ENCODE results near the gene EVC2.

The EVC2 gene

DNA sequence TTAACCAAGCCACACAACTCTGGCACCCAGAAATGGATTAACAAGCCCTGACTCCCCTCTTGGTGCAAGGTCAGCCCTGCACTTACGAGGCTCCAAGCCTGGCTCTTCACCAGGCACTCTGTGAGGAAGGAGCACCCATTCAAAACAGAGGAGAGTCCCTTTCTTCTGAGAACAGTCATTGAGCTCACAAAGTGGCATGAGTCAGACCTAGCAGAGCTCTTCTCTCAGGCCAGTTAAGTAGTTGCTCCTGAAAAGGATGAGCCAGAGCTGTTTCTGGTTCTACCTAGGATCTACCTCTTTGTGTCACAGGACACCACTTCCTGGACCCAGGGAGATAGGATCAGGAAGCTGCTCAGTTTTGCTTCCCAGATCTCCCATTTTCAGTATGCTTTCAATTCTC, 48.2 kb downstream of the EVC2 start:
- no peak for DNase-seq

DNA sequence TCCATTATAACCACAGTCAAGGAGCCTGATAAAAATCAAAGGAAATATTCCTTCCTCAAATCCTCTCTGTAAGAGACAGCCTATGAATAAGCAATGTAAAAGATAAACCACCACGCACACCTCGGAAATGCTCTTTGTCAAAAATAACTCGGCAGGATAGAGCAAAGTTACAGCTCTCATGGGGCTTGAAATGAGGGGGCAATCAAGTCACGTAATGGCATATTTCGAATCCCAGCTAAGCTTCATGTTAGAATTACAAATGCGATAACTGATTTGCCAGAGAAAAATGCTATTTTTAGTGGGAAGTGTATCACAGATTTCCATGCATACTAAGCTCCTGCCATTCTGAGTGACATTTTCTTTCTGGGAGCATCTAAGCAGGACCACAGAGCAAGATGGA, 49.4 kb downstream of the EVC2 start:
- no peak for DNase-seq

DNA sequence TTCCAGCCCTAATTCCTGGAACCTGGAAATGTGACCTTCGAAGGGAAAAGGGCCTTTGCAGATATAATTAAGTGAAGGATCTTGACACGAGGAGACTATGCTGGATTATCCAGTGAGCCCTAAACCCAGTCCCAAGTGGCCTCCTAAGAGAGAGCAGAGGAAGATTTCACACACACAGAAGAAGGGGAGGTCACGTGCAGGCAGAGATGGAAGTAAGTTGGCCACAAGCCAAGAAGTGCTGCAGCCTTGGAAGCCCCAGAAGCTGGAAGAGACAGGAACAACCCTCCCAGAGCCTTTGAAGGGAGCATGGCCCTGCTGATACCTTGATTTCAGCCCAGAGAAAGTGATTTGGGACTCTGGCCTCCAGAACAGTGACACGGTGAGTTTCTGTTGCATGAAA, 51.9 kb downstream of the EVC2 start:
- no peak for DNase-seq

DNA sequence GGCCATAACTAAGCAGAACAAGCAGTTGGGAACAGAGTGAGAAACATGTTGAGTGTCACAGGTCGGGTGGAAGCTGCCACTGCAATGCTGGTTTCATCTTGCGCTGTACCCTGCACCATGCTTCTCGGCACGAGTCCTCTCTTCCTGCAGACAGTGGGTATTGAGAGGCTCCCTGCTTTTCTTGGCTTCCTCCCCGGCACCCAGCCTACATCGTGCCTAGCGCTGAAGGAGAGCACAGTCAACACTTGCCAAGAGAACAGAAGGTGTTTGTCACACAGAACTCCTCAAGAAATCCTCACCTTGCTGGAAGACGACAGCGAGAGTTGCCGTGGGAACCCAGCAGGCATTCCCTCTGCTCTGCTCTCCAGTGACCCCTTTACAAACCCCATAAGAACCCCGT, 53.6 kb downstream of the EVC2 start:
- no peak for DNase-seq

DNA sequence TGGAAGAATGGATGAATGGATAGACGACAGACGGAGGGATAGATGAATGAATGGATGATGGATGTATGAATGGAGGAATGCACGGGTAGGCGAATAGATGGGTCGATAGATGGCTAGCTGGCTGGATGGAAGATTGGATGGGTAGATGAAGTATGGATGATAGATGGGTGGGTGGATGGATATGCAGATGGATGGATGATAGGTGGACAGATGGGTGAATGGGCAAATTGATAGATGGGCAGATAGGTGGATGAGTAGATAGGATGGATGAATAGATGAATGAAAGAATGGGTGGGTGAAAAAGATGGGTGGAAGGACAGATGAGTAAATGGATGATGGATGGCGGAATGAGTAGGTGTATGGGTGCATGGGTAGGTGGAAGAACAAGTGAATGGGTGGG, 57.3 kb downstream of the EVC2 start:
- no peak for DNase-seq

DNA sequence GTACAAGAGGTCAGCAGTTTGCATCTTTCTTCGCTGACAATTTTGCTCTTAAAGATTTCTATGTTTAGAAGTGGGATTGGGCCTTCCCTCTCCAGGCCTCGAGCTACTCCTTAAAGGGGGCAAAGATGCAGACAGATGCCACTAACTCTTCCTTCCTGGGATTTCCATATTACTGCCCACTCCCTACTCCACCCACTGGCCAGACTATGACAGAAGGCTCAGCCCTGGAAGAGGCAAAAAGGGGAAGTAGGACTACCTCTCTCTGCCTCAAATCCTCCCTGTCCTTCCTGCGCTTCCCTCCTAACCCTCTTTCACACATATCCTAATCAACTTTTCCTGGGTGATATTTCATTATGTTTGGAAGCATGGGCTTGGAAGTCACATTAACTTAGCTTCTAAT, 58.3 kb downstream of the EVC2 start:
- no peak for DNase-seq

DNA sequence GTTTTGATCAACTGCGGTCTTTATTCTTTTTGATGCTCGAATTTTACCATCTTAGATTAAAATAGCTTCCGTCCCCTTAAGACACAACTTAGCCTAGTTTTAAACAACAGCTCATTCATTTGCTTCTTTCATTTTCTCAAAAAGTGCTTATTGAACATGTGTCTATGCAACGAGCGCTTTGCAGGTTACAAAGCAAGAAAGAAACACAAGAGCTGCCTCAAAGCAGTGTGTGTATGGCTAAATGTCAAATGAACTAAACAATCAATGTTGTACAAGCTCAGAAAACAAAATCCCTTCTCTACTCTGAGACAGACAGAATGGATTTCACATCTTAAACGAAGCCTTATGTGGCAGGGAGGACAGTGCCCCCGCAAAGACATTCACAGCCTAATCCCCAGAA, 61.0 kb downstream of the EVC2 start:
- DNase-seq, result no peak

DNA sequence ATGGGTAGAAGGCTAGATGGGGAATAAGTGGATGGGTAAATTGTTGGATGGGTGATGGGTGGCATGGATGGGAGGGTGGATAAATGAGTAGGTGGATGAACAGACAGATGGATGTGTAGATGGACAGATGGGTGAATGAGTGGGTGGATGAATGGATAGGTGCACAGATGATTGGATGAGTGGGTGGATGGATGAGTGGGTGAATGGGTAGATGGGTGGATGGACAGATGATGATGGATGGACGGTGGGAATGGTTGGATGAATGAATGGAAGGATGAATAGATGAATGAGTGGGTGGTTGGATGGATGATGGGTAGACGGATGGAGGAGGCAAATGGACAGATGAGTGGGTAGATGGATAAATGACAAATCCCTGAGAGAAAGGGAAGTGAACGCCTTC, 68.3 kb downstream of the EVC2 start:
- DNase-seq, result no peak

DNA sequence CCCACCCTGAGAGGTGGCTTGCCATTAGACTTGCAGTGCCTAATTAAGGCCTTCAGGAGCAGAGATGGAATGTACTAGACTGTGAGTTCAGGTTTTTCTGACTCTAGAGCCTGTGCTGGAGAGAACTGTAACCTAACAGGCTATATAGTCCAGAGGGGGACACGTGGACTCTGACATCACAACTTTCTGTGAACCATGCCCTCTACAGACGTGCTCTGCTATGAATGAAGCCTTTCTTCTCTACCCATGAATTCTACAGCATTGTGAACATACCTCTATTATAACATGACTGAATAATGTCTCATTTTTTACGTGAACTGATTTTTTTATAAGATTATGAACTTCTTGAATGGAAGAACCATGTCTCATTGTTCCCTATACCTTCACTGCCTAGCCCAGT, 68.8 kb downstream of the EVC2 start:
- no peak for DNase-seq

DNA sequence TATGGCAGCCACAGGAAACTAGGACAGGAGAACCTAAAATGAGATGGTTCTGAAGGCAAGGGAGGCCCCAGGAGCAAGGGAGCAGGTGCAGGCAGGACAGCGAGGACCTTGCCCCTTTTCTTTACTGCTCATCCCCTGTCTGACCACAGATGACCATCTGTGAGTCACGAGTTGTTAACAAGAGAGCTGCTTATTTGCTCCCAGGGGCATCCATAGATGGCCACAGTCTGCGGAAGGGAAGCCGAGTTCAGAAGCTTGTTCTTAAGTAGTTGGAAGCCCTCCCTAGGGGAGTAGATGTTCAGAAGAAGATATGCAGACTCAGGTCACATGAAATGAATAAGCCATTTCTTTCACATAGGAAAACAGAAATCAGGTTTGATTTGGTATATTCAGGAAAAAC, 69.4 kb downstream of the EVC2 start:
- DNase-seq, result no peak

DNA sequence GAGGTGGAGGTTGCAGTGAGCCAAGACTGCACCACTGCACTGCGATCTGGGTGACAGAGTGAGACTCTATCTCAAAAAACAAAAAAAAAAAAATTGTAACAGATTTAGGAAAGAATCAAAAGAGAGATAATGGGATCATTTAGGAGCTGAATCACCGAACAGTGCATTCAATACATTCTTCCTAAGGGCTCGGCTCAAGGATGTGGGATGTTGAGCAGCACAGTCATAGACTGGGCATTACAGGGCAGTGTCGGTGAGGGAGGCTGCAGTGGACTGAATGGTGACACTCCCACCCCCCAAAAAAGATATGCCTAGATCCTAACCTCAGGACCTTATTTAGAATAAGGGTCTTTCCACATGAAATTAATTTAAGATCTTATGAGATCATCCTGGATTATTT, 70.0 kb downstream of the EVC2 start:
- DNase-seq, result no peak

DNA sequence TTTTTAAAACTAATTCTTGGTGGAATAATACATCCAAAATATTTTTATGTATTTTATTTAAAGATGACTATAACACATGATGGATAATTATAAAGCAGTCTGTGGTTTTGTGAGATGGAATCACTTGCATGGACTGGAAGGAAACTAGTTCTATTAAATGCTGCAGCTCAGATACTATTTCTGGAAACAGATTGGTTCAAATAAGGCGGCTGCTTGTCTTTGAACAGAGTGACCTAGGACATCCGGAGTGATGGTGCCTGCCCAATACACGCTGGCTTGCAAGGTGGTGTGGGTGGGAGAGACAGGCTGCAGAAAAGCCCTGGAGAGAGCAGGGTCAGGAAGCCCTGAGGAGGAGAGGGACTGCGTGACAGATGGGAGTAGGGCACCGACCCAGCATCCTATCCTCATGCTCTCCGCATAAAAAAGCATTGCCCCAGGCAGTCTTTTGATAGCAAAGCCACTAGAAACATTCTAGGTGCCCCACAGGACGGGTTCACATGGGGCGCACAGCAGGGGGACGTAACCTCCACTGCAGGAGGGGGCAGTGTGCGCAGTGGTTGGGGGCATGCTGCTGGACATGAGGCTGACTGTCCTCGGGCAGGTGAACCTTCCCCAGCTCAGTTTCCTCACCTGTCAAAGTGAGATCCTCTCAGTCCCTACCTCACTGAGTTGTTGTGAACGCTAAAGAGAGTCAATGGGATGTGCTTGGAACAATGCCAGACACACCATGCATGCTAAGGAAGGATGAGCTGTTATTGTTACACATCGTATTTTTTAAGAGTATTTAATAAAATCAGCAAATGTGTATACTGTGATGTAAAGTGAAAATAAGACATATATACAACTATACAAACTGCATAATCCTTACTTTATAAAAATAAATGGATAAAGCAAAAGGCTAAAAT, 71.3 kb downstream of the EVC2 start:
- DNase-seq, result no peak

DNA sequence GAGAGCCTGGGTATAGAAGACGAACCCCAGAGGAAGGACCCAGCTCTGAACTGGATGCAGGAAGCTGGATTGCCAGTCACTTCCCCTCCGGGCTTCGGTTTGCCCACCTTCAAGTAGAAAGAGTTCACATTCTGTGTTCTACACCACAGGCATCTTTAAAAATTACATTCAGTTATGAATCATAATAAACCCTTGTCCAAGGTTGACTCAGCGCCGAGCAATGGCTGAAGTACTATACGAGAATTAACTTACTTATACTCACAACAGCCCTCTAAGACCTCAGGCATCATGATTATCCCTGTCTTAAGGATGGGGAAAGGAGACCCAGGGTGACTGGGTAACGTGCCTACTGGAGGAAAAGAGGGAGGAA, 72.5 kb downstream of the EVC2 start:
- no peak for DNase-seq

DNA sequence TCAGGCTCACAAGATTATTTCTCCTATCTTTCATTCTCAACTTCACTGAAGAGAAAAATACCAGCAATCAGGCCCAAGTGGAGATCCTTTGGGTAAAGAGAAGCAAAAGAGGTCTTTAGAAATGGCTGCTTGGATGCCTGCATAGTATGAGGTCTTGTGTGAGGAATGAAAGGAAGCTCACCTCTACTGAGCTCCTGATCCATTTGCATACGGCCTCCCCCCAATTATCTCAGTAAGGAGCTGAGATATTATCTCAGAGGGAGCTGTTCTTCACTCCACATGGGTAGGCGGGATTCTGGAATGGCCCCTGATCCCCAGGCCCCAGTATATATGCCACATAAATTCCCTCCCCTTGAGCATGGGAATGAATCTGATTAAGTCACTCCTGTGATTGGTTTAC, 75.8 kb downstream of the EVC2 start:
- DNase-seq, result no peak

DNA sequence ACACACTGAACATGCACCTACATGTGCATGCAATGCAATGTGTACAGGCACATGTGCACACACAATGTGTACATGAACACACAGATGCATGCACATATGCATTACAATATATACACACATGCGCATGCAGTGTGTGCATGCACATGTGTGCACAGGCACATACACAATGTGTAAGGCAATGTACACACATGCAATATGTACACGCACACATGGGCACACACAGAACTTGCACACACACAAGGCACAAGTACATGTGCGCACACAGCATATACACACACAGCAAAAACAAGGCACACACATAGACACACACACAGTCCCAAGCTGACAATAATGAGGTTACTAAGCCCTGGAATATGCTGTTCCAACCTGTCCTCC, 76.3 kb downstream of the EVC2 start:
- DNase-seq, result no peak

DNA sequence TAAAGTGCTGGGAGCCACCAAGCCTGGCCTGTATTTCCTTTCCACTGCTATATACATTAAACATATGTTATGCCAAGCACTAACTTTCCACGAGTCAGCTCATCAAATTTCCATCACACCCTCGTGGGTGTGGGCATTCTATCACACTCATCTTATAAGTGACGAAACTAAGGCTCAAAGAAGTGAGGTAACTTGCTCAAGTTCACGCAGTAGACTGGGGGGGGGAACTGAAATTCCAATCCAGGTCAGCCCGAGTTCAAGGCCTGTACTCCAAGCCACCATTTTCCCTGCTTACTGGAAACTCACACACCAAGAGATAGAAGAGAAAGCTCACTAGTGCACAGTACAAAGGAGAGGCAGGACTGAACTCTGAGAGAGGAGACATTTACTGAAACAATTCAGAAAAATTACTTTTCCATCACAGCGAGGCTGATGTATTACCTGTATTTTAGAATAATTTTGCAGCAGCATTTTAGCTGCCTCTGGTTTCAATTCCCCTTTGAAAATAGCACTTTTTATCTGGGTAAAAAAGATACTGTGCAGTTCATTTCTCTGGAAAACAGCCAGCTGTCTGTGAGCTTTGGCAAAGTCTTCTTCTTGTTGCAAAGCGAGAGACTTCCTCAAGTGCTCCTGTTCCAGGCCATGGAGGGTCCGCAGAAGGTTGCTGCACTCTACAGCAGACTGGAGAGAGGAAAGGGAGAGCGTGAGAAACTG, 76.8 kb downstream of the EVC2 start:
- no peak for DNase-seq

DNA sequence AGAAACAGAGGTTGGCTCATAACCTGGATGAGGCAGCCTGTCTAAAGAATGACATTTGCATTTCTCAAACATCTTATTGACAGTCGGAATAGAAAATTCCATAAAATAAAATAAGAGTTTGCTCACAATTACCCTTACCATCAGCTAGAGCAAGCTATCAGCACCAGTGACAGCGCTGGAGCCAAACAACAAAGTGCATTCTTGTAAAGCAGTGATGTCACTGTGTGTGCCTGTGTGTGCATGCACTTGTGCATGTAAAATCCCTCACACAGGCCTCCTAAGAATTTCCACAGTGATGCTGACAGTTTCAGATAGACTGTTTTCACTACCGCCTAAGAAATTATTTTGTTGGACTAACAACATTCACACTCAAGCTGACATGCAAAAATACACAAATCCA, 77.6 kb downstream of the EVC2 start:
- no peak for DNase-seq

DNA sequence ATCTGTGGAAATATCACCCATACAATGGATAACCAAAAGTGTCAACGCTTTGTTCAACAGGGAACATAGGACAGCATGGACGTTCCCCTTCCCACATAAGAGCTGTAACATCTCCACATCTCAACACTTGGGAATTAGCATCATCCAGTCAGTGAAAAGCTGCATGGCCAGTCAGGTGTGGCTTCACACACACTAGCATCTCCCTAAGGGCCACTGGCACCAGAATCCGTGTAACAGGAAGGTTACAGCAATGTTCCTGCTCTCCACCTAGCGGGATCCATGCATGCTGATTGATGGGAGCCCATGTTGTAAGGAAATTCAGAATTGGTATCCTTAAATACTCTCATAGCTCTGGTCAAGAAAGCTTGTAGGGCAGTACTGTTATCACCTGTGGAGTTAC, 78.8 kb downstream of the EVC2 start:
- no peak for DNase-seq

DNA sequence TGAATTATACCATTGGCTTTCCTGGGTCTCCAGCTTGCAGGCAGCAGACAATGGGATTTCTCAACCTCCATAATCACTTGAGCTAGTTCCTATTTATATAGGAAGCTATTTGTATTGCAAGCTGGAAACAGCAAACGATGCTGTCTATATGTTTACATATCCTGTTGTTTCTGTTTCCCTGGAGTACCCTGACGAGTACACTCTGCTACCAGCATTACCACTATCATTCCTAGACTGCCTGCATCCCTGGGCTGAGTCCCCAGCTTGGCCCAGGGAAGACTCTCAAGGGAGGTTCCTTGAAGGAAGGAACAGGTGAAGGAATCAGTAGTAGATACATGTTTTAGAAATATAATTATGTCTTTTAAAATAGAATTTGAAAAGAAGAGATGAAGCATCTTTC, 81.4 kb downstream of the EVC2 start:
- no peak for DNase-seq

DNA sequence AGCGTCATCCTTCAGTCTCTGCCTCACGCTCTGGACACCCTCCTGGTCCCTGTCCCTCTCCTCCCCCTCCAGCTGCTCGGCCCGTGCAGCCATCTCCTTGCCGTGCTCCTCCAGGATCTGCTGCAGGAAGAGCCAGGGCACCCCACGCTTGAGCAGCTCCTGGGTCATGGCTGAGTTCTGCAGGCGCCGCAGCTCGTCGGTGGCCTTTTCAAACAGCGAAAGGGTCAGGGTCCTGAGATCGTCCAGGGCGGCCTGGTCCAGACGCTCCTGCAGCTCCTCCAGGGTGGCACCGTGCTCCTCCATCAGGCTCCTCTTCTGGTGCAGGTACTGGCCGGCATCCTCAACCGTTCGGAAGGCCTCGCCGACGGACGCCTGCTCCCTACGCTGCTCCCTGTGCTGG, 85.8 kb downstream of the EVC2 start:
- DNase-seq, result no peak

DNA sequence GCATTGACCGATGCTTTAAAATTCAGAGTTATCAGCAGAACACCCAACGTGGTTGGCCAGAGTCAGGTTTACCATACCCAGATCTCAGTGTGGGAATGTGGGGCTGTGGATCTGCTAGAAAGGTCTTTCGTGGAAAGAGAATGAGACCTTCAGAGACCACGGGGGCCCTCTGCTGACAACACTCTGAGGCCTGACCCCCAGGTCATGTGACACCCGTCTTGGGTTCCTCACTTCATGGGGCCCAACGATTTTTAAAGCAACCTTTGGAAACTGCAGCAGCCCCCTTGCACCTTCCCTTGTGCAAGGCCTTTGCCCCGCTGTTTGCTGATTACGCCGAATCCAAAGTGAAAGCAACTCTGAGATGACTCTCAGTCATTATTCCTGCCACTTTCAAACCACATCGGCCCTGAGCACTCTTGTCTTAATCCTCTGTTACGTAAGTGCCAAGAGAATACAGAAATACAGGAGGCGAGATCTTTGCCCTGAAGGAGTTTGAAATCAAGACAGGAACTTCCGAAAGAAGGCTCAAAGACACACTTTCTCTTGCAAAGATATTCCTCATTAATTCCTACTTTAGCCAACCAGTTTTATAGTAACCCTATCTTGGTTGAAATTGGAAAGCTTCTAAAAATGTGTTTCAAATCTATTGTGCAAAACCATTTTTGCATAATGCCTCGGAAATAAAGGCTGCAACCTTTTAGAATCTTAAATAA, 88.3 kb downstream of the EVC2 start:
- DNase-seq, result no peak

DNA sequence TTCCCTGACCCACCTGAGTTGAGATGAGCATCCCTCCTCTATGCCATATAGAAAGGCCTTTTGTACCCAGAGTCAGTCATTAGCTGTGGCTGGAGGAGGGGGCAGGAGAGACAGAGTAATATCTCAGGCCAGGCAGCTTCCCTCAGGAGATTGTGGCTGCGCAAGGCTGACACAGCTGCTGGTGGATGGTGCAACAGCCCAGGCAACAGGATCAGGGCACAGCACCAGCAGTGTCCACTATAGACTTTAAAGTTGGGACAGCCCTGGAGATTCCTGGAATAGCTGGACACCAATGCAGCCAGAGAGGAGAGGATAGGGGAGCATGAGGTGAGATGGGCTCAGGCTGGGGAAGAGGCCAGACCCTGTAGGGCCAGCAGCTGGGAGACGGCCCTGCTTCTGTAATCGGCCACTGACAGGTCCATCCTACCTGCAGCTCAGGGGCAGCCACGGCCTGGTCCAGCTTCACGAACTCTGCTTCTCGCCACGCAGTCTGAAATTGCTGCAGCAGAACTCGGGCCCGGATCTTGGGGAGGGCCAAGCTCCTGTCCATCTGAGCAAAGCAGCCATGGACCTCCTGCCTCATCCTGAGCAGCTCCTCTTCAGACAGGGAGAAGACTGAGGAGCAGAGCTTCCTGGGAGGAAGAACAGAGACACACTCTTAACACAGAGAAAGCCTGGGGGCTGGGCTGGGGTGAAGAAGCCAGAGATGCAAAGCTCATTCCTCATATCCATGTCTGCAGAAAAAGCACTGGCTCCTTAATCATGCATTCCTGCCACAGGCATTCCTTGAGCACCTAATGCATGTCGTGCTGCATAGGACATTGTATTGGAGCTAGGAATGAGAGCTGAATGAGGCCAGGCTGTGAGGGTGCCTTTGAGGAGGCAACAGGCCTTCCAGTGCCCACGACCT, 90.1 kb downstream of the EVC2 start:
- DNase-seq, result no peak
